Activated CD4-positive, alpha-beta T cell treated with anti-CD3 and anti-CD28 coated beads, Interleukin-2, amount 10 ng/mL, durations not matched to agents 24 days and 14 days (primary cell): ENCODE measurements around the gene SERPINA7. TPM values are rescaled to one million over a fixed set of nuclear protein-coding genes. Genes with fewer than 3 reads are reported as not detected.

Source experiments
- DNase-seq: peaks from one replicate; pipeline ENCODE4 v3.0.0; 2022
- H3K27ac Mint-ChIP-seq: one replicate; pipeline ENCODE4 v1.8.0; 2022; ENCODE audit warnings: mild to moderate bottlenecking, mixed read lengths
- H3K27me3 Mint-ChIP-seq: one replicate; pipeline ENCODE4 v1.8.0; 2022; ENCODE audit warnings: mixed read lengths
- H3K36me3 Mint-ChIP-seq: one replicate; pipeline ENCODE4 v1.8.0; 2022; ENCODE audit warnings: low read depth, mild to moderate bottlenecking, mixed read lengths
- H3K4me1 Mint-ChIP-seq: one replicate; pipeline ENCODE4 v1.8.0; 2021; ENCODE audit warnings: mixed read lengths
- H3K4me3 Mint-ChIP-seq: one replicate; pipeline ENCODE4 v1.8.0; 2022; ENCODE audit warnings: mild to moderate bottlenecking, moderate library complexity, mixed read lengths
- H3K9me3 Mint-ChIP-seq: one replicate; pipeline ENCODE4 v1.8.0; 2021; ENCODE audit warnings: mixed read lengths
- intact Hi-C: fragments of 100-400 bp; cut with micrococcal nuclease; formaldehyde crosslinking; loops from one replicate; pipeline ENCODE4 v1.15.1; 2023
- total RNA-seq: library from RNA; stranded (reverse); gene quantifications from 2 replicates; pipeline ENCODE4 v1.2.3, GENCODE V29; 2022

Gene SERPINA7
- total RNA-seq, result not detected in 2 replicates

- Mint-ChIP-seq H3K27ac (no peak within 1 kb of the TSS), H3K36me3 (no peaks in the 10 kb centered on the region), H3K4me3 (no peak within 1 kb of the TSS), H3K9me3 (no peaks in the 10 kb centered on the region), H3K4me1 (no peaks in the 10 kb centered on the region), H3K27me3 (no peaks in the 10 kb centered on the region)
- DNase-seq, result no peak
- intact Hi-C loops, result no loop called here
Observed at GRCh38 chrX:106038625-106039024, at the start of gene SERPINA7. SERPINA7 (minus strand) TSS chrX:106038727; CDS start chrX:106037058, 1,669 bp downstream.

- Mint-ChIP-seq H3K4me3 (no peak overlapping the region), H3K9me3 (no peaks in the 10 kb centered on the region), H3K36me3 (no peaks in the 10 kb centered on the region), H3K4me1 (no peaks in the 10 kb centered on the region), H3K27ac (no peak overlapping the region), H3K27me3 (no peaks in the 10 kb centered on the region)
- intact Hi-C loops, result no loop called here
- DNase-seq, result no peak
Observed at GRCh38 chrX:106069048-106069447, 30.5 kb upstream of the SERPINA7 start.

GRCh38 chrX:106050054-106050453 lies 11.5 kb upstream of the SERPINA7 start:
- Mint-ChIP-seq H3K4me1 (no peaks in the 10 kb centered on the region), H3K27ac (no peak overlapping the region), H3K27me3 (no peaks in the 10 kb centered on the region), H3K4me3 (no peak overlapping the region), H3K36me3 (no peaks in the 10 kb centered on the region), H3K9me3 (no peaks in the 10 kb centered on the region)
- no peak for DNase-seq
- intact Hi-C loops, result no loop called here

- Mint-ChIP-seq H3K4me3 (no peak overlapping the region), H3K27me3 (no peaks in the 10 kb centered on the region), H3K27ac (no peak overlapping the region), H3K36me3 (no peaks in the 10 kb centered on the region), H3K4me1 (no peaks in the 10 kb centered on the region), H3K9me3 (no peaks in the 10 kb centered on the region)
- intact Hi-C loops, result no loop called here
- no peak for DNase-seq
Observed at GRCh38 chrX:106042296-106042695, 3.8 kb upstream of the SERPINA7 start.

GRCh38 chrX:106040861-106041260 lies 2.3 kb upstream of the SERPINA7 start:
- no peaks in the 10 kb centered on the region for H3K4me1 Mint-ChIP-seq
- no peaks in the 10 kb centered on the region for H3K27me3 Mint-ChIP-seq
- no peak overlapping the region for H3K4me3 Mint-ChIP-seq
- DNase-seq, result no peak
- intact Hi-C loops, result no loop called here
- no peaks in the 10 kb centered on the region for H3K36me3 Mint-ChIP-seq
- H3K9me3 Mint-ChIP-seq, result no peaks in the 10 kb centered on the region
- no peak overlapping the region for H3K27ac Mint-ChIP-seq

GRCh38 chrX:106039920-106040319 lies 1.4 kb upstream of the SERPINA7 start:
- H3K4me1 Mint-ChIP-seq, result no peaks in the 10 kb centered on the region
- no peaks in the 10 kb centered on the region for H3K27me3 Mint-ChIP-seq
- H3K4me3 Mint-ChIP-seq, result no peak overlapping the region
- H3K27ac Mint-ChIP-seq, result no peak overlapping the region
- no peak for DNase-seq
- intact Hi-C loops, result no loop called here
- no peaks in the 10 kb centered on the region for H3K9me3 Mint-ChIP-seq
- H3K36me3 Mint-ChIP-seq, result no peaks in the 10 kb centered on the region

- Mint-ChIP-seq H3K9me3 (no peaks in the 10 kb centered on the region), H3K4me1 (no peaks in the 10 kb centered on the region), H3K27ac (no peak overlapping the region), H3K4me3 (no peak overlapping the region), H3K27me3 (no peaks in the 10 kb centered on the region), H3K36me3 (no peaks in the 10 kb centered on the region)
- DNase-seq, result no peak
- intact Hi-C loops, result no loop called here
Observed at GRCh38 chrX:106037835-106038473, 573 bp downstream of the SERPINA7 start.

GRCh38 chrX:106036716-106037115 lies 1.8 kb downstream of the SERPINA7 start:
- no peaks in the 10 kb centered on the region for H3K4me1 Mint-ChIP-seq
- intact Hi-C loops, result no loop called here
- no peaks in the 10 kb centered on the region for H3K9me3 Mint-ChIP-seq
- no peak for DNase-seq
- no peaks in the 10 kb centered on the region for H3K27me3 Mint-ChIP-seq
- no peaks in the 10 kb centered on the region for H3K36me3 Mint-ChIP-seq
- H3K27ac Mint-ChIP-seq, result no peak overlapping the region
- no peak overlapping the region for H3K4me3 Mint-ChIP-seq

GRCh38 chrX:106035064-106035463 lies 3.5 kb downstream of the SERPINA7 start:
- H3K27ac Mint-ChIP-seq, result no peak overlapping the region
- no peak overlapping the region for H3K4me3 Mint-ChIP-seq
- no peaks in the 10 kb centered on the region for H3K9me3 Mint-ChIP-seq
- H3K36me3 Mint-ChIP-seq, result no peaks in the 10 kb centered on the region
- no peaks in the 10 kb centered on the region for H3K4me1 Mint-ChIP-seq
- H3K27me3 Mint-ChIP-seq, result no peaks in the 10 kb centered on the region
- no peak for DNase-seq
- intact Hi-C loops, result no loop called here

GRCh38 chrX:106023947-106024346 lies 14.6 kb downstream of the SERPINA7 start:
- H3K9me3 Mint-ChIP-seq, result no peaks in the 10 kb centered on the region
- no peak overlapping the region for H3K27ac Mint-ChIP-seq
- intact Hi-C loops, result no loop called here
- no peaks in the 10 kb centered on the region for H3K36me3 Mint-ChIP-seq
- no peak overlapping the region for H3K4me3 Mint-ChIP-seq
- H3K4me1 Mint-ChIP-seq, result no peaks in the 10 kb centered on the region
- H3K27me3 Mint-ChIP-seq, result no peaks in the 10 kb centered on the region
- DNase-seq, result no peak

- no peaks in the 10 kb centered on the region for H3K9me3 Mint-ChIP-seq
- no peaks in the 10 kb centered on the region for H3K4me1 Mint-ChIP-seq
- no peak for DNase-seq
- H3K36me3 Mint-ChIP-seq, result no peaks in the 10 kb centered on the region
- no peak overlapping the region for H3K27ac Mint-ChIP-seq
- no peak overlapping the region for H3K4me3 Mint-ChIP-seq
- no peaks in the 10 kb centered on the region for H3K27me3 Mint-ChIP-seq
- intact Hi-C loops, result no loop called here
Observed at GRCh38 chrX:106022238-106022637, 16.3 kb downstream of the SERPINA7 start.

GRCh38 chrX:106014119-106014775 lies 24.3 kb downstream of the SERPINA7 start:
- no peak overlapping the region for H3K4me3 Mint-ChIP-seq
- no peaks in the 10 kb centered on the region for H3K4me1 Mint-ChIP-seq
- no peak overlapping the region for H3K27ac Mint-ChIP-seq
- DNase-seq, result no peak
- no peaks in the 10 kb centered on the region for H3K36me3 Mint-ChIP-seq
- no peaks in the 10 kb centered on the region for H3K9me3 Mint-ChIP-seq
- intact Hi-C loops, result no loop called here
- H3K27me3 Mint-ChIP-seq, result no peaks in the 10 kb centered on the region

- DNase-seq, result no peak
- intact Hi-C loops, result no loop called here
- Mint-ChIP-seq H3K27me3 (no peaks in the 10 kb centered on the region), H3K27ac (no peak overlapping the region), H3K9me3 (no peaks in the 10 kb centered on the region), H3K4me3 (no peak overlapping the region), H3K4me1 (no peaks in the 10 kb centered on the region), H3K36me3 (no peaks in the 10 kb centered on the region)
Observed at GRCh38 chrX:106009145-106009544, 29.4 kb downstream of the SERPINA7 start.

GRCh38 chrX:106007815-106008214 lies 30.7 kb downstream of the SERPINA7 start:
- no peak overlapping the region for H3K4me3 Mint-ChIP-seq
- H3K27me3 Mint-ChIP-seq, result no peaks in the 10 kb centered on the region
- no peaks in the 10 kb centered on the region for H3K36me3 Mint-ChIP-seq
- no peaks in the 10 kb centered on the region for H3K9me3 Mint-ChIP-seq
- no peak for DNase-seq
- no peaks in the 10 kb centered on the region for H3K4me1 Mint-ChIP-seq
- H3K27ac Mint-ChIP-seq, result no peak overlapping the region
- intact Hi-C loops, result no loop called here

GRCh38 chrX:106005684-106006083 lies 32.8 kb downstream of the SERPINA7 start:
- Mint-ChIP-seq H3K27ac (no peak overlapping the region), H3K27me3 (no peaks in the 10 kb centered on the region), H3K4me3 (no peak overlapping the region), H3K9me3 (no peaks in the 10 kb centered on the region), H3K36me3 (no peaks in the 10 kb centered on the region), H3K4me1 (no peaks in the 10 kb centered on the region)
- intact Hi-C loops, result no loop called here
- DNase-seq, result no peak
